Mesendoderm (in vitro differentiated cells): Measurements from ENCODE around the gene PRR14.
"Not testable (repeated sequence)": the region's sequence is repeated elsewhere in the genome, so short reads cannot be mapped to it uniquely, and the experiment has no call there.

Experiments used
- DNase-seq: peaks from one replicate; pipeline ENCODE4 v3.0.0; 2013
- H2AK5ac ChIP-seq: 2 replicates; pipeline ENCODE4 v1.6.1; 2013; ENCODE audit warnings: low read length, inconsistent platforms
- H2BK120ac ChIP-seq: 2 replicates; pipeline ENCODE4 v1.6.1; 2013; ENCODE audit warnings: low read depth, mild to moderate bottlenecking, low read length, moderate library complexity, mixed read lengths
- H2BK15ac ChIP-seq: replicated peaks from 2 replicates; pipeline ENCODE4 v1.6.1; 2013; ENCODE audit warnings: low read depth, mild to moderate bottlenecking, moderate library complexity
- H2BK5ac ChIP-seq: 2 replicates; pipeline ENCODE4 v1.6.1; 2013; ENCODE audit warnings: low read length, inconsistent platforms
- H3K18ac ChIP-seq: 2 replicates; pipeline ENCODE4 v1.6.1; 2013; ENCODE audit warnings: mild to moderate bottlenecking, low read length, mixed read lengths
- H3K23ac ChIP-seq: one replicate; pipeline ENCODE4 v1.6.1; 2013; ENCODE audit warnings: low read length
- H3K27ac ChIP-seq: 2 replicates; pipeline ENCODE4 v1.5.1; 2013; ENCODE audit warnings: low read depth, mild to moderate bottlenecking, inconsistent platforms, low read length, moderate library complexity
- H3K27me3 ChIP-seq: 2 replicates; pipeline ENCODE4 v1.6.1; 2013; ENCODE audit warnings: low read length, control low read depth, mild to moderate bottlenecking, inconsistent platforms; ENCODE audit not compliant: insufficient read depth, poor library complexity
- H3K36me3 ChIP-seq: 2 replicates; pipeline ENCODE4 v1.6.1; 2013; ENCODE audit warnings: low read length, inconsistent platforms; ENCODE audit not compliant: control insufficient read depth, insufficient read depth
- H3K4ac ChIP-seq: one replicate; pipeline ENCODE4 v1.6.1; 2013; ENCODE audit warnings: low read depth, mild to moderate bottlenecking, low read length, moderate library complexity
- H3K4me1 ChIP-seq: 2 replicates; pipeline ENCODE4 v1.6.1; 2013; ENCODE audit warnings: low read depth, low read length, inconsistent platforms; ENCODE audit not compliant: control insufficient read depth
- H3K4me2 ChIP-seq: 2 replicates; pipeline ENCODE4 v1.6.1; 2013; ENCODE audit warnings: low read length
- H3K4me3 ChIP-seq: 2 replicates; pipeline ENCODE4 v1.5.1; 2013; ENCODE audit warnings: mild to moderate bottlenecking, low read length
- H3K56ac ChIP-seq: one replicate; pipeline ENCODE4 v1.6.1; 2013; ENCODE audit warnings: low read length
- H3K79me1 ChIP-seq: 2 replicates; pipeline ENCODE4 v1.6.1; 2013; ENCODE audit warnings: low read length, inconsistent platforms
- H3K79me2 ChIP-seq: 2 replicates; pipeline ENCODE4 v1.6.1; 2013; ENCODE audit warnings: mild to moderate bottlenecking, low read length; ENCODE audit not compliant: control insufficient read depth, insufficient read depth
- H3K9ac ChIP-seq: 2 replicates; pipeline ENCODE4 v1.6.1; 2013; ENCODE audit warnings: low read length, inconsistent platforms
- H4K5ac ChIP-seq: one replicate; pipeline ENCODE4 v1.6.1; 2013; ENCODE audit warnings: low read length
- H4K8ac ChIP-seq: one replicate; pipeline ENCODE4 v1.6.1; 2013; ENCODE audit warnings: low read depth, mild to moderate bottlenecking, control low read depth, low read length, moderate library complexity
- WGBS: extraction: QIAGEN DNeasy Blood & Tissue Kit; methylation state at CpG from one replicate; pipeline ENCODE4 v1.1.7; 2013; ENCODE audit warnings: low lambda C conversion rate, missing lambda C conversion rate; ENCODE audit not compliant: insufficient coverage; ENCODE audit errors: extremely low coverage; 5-methylcytosine and 5-hydroxymethylcytosine counted together

Gene PRR14

DNA sequence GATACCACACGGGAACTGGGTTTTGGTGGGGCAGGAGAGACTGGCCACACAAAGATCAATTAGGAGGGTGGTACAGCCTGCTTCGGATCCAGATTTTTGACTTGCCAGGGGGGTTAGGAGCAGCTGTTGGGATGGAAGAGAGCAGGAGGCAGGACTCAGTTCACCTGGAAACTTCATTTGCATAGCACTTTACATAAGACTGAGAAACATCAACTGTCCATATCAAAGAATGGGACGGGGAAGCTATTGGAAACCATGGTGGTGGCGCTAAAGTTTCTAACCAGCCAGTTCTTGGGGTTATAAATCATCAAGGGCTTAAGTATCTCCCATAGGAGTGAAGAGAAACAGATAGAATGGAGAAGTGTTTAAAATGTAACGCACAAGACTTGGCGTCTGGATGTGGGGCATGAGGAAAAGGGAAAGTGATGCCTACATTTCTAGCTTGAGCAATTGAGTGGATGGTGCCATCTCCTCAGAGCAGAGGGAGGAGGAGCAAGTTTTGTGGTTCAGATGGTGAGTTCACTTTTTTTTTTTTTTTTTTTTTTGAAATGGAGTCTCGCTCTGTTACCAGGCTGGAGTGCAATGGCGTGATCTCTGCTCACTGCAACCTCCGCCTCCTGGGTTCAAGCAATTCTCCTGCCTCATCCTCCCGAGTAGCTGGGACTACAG lies 41.8 kb downstream of the PRR14 start:
- Histone ChIP-seq H3K18ac (no peak overlapping the region), H2BK5ac (no peak overlapping the region), H3K27me3 (peaks cover 16% of the 10 kb centered on the region), H2BK120ac (no peak overlapping the region), H3K23ac (no peak overlapping the region), H3K27ac (no peak overlapping the region), H3K4me3 (no peak overlapping the region), H3K56ac (no peak overlapping the region), H4K8ac (no peak overlapping the region), H3K9ac (no peak overlapping the region), H3K79me1 (no peaks in the 10 kb centered on the region), H3K4me2 (no peak overlapping the region), H3K4me1 (no peaks in the 10 kb centered on the region), H4K5ac (no peak overlapping the region), H2AK5ac (no peak overlapping the region), H3K79me2 (no peaks in the 10 kb centered on the region), H3K4ac (no peak overlapping the region), H2BK15ac (no peak overlapping the region), H3K36me3 (no peaks in the 10 kb centered on the region)
- no peak for DNase-seq
- no CpG with 5 or more reads among the region's 10 CpGs for WGBS

DNA sequence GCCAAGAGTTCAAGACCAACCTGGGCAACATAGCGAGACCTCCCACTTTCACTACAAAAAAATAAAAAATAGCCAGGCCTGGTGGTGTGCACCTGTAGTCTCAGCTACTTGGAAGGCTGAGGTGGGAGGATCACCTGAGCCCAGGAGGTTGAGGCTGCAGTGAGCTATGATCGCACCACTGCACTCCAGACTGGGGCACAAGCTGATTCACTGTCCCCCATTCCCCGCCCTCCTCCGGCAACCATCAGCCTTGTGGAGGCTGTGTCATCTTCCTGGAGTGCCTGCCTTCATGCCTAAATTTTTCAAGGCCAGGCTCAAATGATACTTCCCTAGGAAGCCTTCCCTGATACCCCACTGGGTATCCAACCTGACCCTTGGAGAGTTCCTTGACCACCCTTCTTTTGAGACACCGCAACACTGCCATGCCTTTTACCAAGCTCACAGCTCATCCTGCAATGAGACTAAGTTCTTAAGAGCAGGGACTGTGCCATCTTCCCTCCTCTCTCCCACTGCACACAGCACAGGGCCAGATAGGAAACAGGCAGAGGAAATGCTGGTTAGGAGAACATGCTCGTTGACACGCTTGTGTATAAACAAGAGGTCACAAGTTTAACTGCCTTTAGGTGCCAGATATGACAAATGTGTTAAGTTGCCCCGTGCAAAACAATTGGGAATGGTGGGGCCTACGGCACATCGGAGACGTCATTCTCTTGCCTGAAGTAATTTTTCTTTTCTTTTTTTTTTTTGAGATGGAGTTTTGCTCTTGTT lies 44.4 kb downstream of the PRR14 start:
- no peak overlapping the region for H2BK15ac ChIP-seq
- H3K56ac ChIP-seq: no peak overlapping the region
- H3K18ac ChIP-seq: no peak overlapping the region
- H2BK120ac ChIP-seq: no peak overlapping the region
- no peak for DNase-seq
- peaks cover 10% of the 10 kb centered on the region for H3K27me3 ChIP-seq
- no peak overlapping the region for H4K8ac ChIP-seq
- H3K79me2 ChIP-seq: peaks cover 9% of the 10 kb centered on the region
- H2BK5ac ChIP-seq: no peak overlapping the region
- peaks cover 2% of the 10 kb centered on the region for H3K4me1 ChIP-seq
- H3K9ac ChIP-seq: no peak overlapping the region
- H3K4ac ChIP-seq: no peak overlapping the region
- no peak overlapping the region for H3K4me2 ChIP-seq
- peaks cover under 1% of the 10 kb centered on the region for H3K79me1 ChIP-seq
- H3K23ac ChIP-seq: no peak overlapping the region
- H2AK5ac ChIP-seq: no peak overlapping the region
- H3K27ac ChIP-seq: no peak overlapping the region
- WGBS: no CpG with 5 or more reads among the region's 11 CpGs
- no peak overlapping the region for H4K5ac ChIP-seq
- H3K4me3 ChIP-seq: no peak overlapping the region
- H3K36me3 ChIP-seq: no peaks in the 10 kb centered on the region

DNA sequence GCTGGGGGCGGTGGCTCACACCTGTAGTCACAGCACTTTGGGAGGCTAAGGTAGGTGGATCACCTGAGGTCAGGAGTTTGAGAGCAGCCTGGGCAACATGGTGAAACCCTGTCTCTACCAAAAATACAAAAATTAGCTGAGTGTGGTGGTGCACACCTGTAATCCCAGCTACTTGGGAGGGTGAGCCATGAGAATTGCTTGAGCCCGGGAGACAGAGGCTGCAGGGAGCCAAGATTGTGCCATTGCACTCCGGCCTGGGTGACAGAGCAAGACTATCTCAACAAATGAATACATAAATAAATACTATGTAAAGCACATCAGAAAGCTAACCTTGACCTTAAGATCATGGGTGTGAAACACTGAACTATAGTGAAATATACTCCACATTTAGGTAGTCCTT lies 45.9 kb downstream of the PRR14 start:
- not testable (repeated sequence) for H3K56ac ChIP-seq, H3K23ac ChIP-seq, H3K4ac ChIP-seq, H3K4me1 ChIP-seq, H2BK5ac ChIP-seq, H3K27me3 ChIP-seq, H3K9ac ChIP-seq, H2BK15ac ChIP-seq, H2AK5ac ChIP-seq, H3K36me3 ChIP-seq, H4K5ac ChIP-seq, DNase-seq, H3K4me3 ChIP-seq, H4K8ac ChIP-seq, H3K27ac ChIP-seq, H3K79me1 ChIP-seq, H2BK120ac ChIP-seq, H3K18ac ChIP-seq, H3K4me2 ChIP-seq
- H3K79me2 ChIP-seq: peaks cover 21% of the 10 kb centered on the region
- WGBS: no CpG with 5 or more reads among the region's 3 CpGs

DNA sequence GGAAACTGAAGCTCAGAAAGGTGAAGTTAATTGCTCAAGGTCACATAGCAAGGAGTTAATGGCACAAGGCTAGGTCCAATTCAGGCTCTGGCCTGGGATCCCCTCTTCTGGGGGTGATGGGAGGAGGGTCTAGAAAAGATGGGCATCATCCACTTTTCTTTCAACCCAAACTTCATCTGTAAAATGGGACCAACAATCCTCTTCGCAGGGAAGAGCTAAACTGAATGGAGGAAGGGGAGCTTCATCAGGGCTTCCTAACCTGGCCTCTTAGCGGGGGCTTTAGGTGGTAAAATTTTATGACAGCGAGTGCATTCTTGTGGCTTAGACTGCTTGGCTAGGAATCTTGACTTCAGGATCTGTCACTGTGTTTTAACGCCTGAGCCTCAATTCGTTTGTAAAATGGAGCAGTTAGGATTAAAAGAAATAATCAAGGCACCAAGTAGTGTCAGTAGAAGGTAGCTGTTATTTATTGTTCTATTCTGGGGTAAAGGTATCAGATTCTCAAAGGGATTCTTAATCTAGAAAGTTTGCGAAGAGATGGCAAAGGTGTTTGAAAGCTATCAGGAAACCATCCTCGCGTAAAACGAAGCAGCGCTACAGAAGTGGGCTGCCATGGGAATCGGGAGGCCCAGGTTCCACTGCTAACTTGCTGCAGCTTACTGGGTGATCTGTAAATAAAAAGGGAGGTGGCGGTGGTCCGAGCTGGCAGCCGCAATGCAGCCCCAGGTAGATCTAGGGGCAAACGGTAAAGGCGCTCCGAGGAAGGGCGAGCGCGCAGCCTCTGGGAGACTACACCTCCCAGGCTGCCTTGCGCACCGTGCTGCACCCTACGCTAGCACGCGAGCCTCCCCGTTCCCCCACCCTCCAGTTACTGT lies 46.7 kb downstream of the PRR14 start:
- Histone ChIP-seq H3K27me3 (peaks cover 4% of the 10 kb centered on the region), H2AK5ac (no peak overlapping the region), H3K18ac (no peak overlapping the region), H3K56ac (peak overlapping the region; percentile 75), H4K8ac (no peak overlapping the region), H3K4me1 (peaks cover 3% of the 10 kb centered on the region), H2BK120ac (no peak overlapping the region), H2BK5ac (no peak overlapping the region), H4K5ac (no peak overlapping the region), H3K79me2 (peaks cover 21% of the 10 kb centered on the region), H3K4me3 (no peak overlapping the region), H3K23ac (no peak overlapping the region), H3K79me1 (peaks cover 8% of the 10 kb centered on the region), H3K27ac (no peak overlapping the region), H3K36me3 (peaks cover 2% of the 10 kb centered on the region), H2BK15ac (no peak overlapping the region), H3K9ac (peak overlapping the region; percentile 77), H3K4ac (no peak overlapping the region), H3K4me2 (peak overlapping the region; percentile 55)
- no CpG with 5 or more reads among the region's 26 CpGs for WGBS
- no peak for DNase-seq

DNA sequence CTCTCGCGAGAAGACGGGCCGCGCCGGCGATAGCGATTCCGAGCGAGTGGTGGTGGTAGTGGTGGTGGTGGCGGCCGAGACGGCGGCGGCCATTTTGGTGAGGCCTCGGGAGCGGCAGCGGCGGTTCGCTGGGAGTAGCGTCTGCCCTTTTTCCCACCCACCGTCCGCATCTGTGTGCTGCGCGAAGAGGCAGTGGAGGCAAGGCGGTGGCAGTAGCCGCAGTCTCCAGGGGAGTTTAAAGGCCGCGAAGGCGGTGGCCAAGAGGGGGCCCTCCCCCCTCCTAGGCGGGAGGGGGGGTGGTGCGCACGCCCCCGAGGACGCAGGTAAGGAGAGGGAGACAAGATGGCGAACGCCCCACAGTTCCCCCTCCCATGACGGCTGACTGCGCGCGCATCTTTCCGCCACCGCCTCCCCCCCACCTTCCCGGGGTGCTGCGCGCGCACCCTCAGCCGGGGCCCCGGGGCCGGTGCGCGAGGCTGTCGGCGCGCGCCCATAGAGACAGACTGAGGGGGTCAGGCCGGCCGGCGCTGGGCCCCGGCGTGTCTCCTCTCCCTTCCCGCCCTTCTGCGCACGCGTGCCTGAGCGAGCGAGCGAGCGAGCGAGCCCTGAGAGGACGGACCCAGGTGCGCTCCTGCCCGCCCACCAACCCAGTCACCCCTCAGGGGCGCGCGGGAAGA lies 47.5 kb downstream of the PRR14 start:
- H4K8ac ChIP-seq: peak overlapping the region; percentile 3
- peaks cover 21% of the 10 kb centered on the region for H3K79me2 ChIP-seq
- peak overlapping the region; percentile 54 for H3K4me2 ChIP-seq
- peak overlapping the region; percentile 100 for H3K9ac ChIP-seq
- peak overlapping the region; percentile 98 for H3K27ac ChIP-seq
- no peak overlapping the region for H2AK5ac ChIP-seq
- H3K56ac ChIP-seq: peak overlapping the region; percentile 99
- peak overlapping the region; percentile 62 for H3K18ac ChIP-seq
- peak overlapping the region; percentile 89 for H3K4me3 ChIP-seq
- H3K36me3 ChIP-seq: peaks cover 2% of the 10 kb centered on the region
- H2BK5ac ChIP-seq: peak overlapping the region; percentile 97
- DNase-seq: peak; percentile 98
- H3K4ac ChIP-seq: peak overlapping the region; percentile 89
- no peak overlapping the region for H2BK120ac ChIP-seq
- H3K27me3 ChIP-seq: peaks cover 4% of the 10 kb centered on the region
- WGBS: no CpG with 5 or more reads among the region's 76 CpGs
- peaks cover 8% of the 10 kb centered on the region for H3K79me1 ChIP-seq
- H3K23ac ChIP-seq: peak overlapping the region; percentile 99
- peaks cover 3% of the 10 kb centered on the region for H3K4me1 ChIP-seq
- H2BK15ac ChIP-seq: no peak overlapping the region
- no peak overlapping the region for H4K5ac ChIP-seq
